Tibial nerve (tissue), 3 donors: ENCODE measurements around the gene DAP3.

Source experiments
- CTCF ChIP-seq, 5 experiments: fragments of 200-600 bp in 3 of 5; fragments of 450-650 bp in 2 of 5; sonication (generic) in 3 of 5; IDR thresholded peaks; one replicate each; pipeline ENCODE4 v1.5.1; 2016 to 2019; ENCODE audit warnings: antibody characterized with exemption in 5 of 5, mild to moderate bottlenecking in 3 of 5, moderate library complexity in 2 of 5
- POLR2A ChIP-seq, 2 donors: fragments of 450-650 bp; IDR thresholded peaks; one replicate each; pipeline ENCODE4 v1.6.1; 2017; ENCODE audit warnings: antibody characterized with exemption in 2 of 2, mild to moderate bottlenecking in 2 of 2, moderate library complexity in 2 of 2

GRCh38 chr1:155729031-155729898 lies 40.4 kb downstream of the DAP3 start:
- peak in 4 of 5 experiments; percentile 45 to 63 (median 53) for TF ChIP-seq CTCF (IDR thresholded peaks at IDR 0.05)
- TF ChIP-seq POLR2A (IDR thresholded peaks at IDR 0.05) = no peak
